SW480 (cell line): ENCODE measurements around the gene SERPINA1.

Experiments
- DNase-seq: peaks from one replicate; pipeline ENCODE4 v3.0.0-alpha.2; 2016; ENCODE audit warnings: low spot score

SERPINA1 gene

DNA sequence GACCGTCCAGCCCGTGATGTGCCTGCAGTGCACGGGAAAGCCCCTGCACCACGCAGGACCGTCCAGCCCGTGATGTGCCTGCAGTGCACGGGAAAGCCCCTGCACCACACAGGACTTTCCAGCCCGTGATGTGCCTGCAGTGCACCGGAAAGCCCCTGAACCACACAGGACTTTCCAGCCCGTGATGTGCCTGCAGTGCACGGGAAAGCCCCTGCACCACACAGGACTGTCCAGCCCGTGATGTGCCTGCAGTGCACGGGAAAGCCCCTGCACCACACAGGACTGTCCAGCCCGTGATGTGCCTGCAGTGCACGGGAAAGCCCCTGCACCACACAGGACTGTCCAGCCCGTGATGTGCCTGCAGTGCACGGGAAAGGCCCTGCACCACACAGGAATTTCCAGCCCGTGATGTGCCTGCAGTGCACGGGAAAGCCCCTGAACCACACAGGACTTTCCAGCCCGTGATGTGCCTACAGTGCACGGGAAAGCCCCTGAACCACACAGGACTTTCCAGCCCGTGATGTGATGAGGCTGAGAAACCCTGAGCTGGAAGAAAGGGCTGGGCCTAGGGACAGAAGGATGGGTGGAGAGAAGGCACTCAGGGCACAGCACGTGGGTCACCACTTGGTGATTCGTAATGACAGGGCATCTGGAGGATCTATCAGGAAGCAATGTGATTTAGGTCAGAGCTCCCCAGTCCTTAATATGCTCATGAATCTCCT, 42.2 kb downstream of the SERPINA1 start:
- DNase-seq, result peak; percentile 22

DNA sequence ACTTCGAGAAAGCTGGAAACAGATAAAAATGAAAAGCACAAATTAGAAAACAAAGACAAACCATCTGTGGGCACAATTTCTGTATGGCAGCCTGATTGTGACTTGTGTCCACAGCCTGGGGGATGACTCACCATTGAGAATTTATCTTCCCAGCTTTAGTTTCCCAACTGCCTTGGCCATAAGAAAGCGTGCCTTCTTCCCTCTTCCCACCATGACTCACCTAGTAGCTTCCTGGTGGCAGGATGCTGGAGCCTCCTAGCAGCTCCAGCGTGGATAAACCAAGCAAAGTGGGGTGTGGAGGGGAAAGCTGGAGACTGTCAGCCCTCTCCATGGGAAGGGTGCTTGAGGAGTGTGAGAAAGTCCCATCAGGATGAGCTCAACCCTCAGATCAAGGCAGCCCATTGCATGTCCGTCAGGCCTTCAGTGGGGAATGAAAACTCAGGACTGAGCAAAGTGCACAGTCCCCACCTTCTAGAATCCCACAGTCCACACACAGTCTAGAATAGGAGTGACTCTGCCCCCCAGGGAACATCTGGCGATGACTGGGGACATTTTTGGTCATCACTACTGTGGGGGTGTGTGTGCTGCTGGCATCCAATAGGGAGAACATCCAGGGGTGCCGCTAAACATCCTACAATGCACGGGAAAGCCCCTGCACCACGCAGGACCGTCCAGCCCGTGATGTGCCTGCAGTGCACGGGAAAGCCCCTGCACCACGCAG, 42.9 kb downstream of the SERPINA1 start:
- peak; percentile 89 for DNase-seq

DNA sequence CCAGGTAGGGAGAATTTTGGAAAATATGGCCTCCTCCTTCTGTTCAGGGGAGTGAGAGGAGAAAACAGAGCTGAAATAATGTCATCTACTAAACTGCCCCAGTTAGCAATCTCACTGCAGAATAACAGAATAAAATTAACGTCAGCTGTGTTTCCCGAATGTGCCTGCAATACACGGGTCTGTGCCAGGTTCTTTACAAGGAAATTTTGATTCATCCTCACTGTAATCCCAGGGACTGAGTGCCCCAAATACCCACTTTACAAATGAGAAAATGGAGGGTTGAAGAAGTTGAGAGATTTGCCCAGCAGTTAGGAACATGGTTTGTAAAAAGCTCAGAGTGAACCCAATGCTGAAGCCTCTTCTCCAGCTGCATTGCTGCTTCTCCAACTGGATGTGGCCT, 44.0 kb downstream of the SERPINA1 start:
- no peak for DNase-seq

DNA sequence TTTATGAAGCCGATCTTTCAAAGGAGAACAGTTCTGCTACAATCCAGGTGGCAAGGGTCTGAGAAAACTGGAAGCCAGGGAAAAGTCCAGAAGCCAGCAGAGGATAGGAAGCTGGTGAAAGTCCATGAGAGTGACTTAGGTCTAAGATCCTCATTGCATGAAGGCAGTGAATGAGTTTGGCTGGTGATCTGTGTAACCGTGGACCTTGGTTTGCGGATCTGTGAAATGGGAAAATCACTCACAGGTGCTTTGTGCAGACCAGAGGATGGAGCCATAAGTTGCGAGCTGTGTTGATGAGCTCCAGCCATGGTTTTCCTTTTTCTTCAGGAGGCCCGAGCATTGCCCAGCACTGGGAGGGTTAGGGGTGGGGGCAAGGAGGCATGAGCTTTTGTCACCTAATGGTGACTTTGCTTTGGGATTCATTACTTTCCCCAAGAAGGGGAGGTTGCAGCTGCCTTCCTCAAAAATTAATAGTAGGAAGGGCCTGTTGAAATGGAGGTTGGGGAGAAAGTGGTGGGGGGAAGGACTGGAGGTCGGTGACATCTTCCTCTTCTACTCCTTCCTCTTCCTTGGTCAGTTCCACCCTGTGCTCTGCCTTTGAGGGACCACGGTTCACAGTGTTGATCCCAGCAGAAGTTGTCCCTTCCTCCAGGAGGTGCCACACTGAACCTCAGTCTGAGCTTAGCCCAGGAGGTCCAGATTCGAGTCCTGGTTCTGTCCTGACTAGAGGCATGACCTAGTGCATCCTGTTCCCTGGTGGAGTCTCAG, 45.0 kb downstream of the SERPINA1 start:
- no peak for DNase-seq

DNA sequence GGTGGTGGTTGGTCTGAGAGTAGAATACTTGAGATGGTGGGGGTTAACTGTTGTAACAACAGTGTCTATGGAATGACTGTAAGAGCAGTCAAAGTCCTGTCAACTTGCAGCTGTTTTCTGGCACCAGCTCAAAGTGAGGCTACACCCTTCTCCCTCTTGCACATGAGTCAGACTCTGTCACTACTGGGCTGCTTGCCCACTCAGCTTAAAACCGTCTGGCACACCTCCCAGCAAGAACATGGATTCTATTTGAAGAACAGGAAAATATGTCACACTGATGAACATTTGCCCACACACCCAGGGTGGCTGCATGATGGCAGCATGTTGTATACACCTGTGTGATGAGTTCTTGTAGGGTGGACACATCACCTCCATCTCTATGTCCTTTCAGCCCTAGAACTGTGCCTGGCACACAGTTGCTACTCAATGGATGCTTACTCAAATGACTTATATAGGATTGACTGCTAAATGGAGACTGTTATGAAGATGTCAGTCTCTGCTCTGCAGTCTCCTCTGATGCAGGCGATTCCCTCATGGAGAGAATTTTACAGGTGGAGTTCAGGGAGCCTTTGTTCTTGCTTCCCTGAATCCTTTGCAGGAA, 46.0 kb downstream of the SERPINA1 start:
- peak; percentile 86 for DNase-seq

DNA sequence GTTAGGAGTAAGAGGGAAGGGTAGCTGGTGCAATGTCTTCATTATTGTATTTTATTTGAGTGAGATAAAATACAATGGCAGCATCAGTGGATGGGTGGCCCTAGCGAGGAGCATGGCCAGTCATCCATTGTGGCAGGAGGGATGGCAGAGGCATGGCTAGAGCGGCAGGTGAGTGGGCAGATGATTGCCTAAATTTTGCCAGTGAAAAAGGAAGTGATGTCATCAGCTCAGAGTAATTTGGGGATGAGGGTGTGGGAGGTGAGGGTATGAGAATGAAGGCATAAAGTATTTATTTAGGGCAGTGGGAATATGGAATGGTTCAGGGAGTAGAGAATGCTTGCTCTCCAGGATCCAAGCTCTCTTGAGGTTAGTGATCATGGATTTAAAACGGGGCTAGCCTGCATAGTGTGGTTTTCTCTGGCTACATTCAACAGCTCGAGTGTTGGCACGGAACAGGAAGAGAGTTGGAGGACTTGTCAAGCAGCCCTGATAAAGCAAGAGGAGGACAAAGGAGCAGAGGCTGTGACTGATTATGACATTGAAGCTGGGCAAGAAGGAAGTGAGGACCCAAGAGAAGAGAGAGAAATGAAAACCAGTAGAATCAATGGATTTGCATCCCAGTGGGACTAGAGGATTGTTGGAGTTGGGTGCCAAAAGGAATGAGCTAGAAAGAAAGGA, 46.6 kb downstream of the SERPINA1 start:
- no peak for DNase-seq

DNA sequence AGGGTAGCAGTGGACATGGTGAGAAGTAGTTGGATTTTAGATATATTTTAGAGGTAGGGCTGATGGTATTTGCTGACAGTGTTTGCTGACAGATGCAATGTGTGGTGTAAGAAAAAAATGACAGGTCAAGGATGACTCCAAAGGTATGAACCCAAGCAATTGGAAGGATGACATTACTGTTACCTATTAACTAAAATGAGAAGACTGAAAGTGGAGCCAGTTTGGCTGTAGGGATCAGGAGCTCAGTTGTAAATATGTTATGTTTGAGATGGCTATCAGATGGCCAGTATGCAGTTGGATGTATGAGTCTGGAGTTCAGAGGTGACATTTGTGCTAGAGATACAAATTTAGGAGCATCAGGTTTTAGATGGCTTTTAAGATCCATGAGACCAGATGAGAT, 47.9 kb downstream of the SERPINA1 start:
- no peak for DNase-seq

DNA sequence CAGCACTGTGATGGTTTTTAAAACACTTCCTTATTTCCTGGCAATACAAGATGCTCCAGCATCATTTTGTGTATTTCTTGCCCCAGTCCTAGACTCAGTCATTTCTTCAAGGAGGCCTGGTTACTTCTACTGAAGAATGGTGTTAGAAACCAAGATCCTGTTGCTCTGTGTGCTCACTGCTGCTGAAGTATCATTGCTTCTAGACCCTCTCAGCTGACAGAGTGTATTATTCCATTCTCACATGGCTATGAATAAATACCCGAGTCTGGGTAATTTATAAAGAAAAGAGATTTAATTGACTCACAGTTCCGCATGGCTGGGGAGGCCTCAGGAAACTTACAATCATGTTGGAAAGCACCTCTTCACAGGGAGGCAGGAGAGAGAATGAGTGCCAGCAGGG, 50.4 kb downstream of the SERPINA1 start:
- no peak for DNase-seq

DNA sequence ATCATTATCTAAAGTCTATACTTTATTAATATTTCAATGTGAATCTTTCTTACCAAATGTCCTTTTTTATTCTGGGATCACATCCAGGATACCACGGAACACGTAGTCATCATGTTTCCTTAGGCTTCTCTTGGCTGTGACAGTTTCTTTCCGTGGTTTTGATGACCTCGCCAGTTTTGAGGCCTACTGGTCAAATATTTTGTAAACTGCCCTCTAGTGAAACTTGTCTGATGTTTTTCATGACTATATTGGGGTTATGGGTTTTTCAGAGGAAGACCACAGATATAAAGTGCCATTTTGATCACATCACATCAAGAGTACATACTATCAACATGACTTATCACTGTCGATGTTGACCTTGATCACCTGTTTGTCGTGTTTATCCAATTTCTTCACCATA, 51.1 kb downstream of the SERPINA1 start:
- no peak for DNase-seq

DNA sequence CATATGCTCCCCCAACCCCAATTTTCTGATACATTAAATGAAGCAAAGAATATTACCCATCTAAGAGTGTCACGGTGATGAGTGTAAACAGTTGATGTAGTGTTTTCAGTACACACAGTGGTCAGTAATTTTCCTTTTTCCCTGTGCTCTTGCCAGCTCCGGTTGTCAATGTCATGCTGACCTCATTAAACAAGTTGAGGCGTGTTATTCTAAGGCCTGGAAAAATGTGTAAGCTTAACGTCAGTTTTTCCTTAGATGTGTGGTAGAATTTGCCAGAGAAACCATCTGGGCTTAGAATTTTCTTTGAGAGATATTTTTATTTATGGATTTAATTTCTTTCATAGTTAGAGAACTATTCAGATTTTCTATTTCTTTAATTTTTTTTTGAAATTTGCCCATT, 53.5 kb downstream of the SERPINA1 start:
- DNase-seq, result no peak

DNA sequence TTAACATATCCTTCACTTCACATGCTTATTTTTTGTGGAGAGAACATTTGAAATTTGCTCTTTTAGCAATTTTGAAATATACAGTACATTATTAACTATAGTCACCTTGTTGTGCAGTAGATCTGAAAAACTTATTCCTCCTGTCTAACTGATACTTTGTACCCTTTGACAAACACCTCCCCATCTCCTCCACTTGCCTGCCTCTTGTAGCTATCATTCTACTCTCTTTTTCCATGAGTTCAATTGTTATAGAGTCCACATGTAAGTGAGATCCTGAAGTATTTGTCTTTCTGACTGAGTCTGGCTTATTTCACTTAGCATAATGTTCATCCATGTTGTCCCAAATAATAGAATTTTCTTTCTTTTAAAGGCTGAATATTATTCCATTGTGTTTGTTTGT, 55.8 kb downstream of the SERPINA1 start:
- DNase-seq, result no peak

DNA sequence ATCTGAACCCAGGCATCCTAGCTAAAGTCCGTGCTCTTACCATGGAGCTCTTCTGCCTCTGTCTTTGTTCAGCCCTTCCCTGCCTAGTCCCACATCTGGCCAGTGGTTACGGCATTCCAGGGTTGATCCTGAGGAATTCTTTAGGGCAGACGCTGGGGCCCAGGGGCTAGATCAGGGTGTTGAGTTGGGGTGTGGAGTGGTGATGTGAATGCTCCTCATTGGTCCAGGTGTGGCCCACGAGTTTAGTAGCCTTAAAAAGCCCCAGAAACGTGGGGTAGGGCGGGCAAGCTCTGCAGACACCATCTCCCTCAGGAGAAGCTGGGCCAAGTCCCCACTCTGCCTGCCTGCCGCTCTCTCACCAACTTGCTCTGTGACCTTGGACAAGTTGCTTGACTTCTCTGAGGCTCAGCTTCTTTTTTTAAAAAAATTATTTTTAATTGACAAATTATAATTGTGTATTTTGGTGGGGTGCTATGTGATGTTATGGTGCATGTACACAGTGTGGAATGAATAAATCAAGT, 56.3 kb downstream of the SERPINA1 start:
- no peak for DNase-seq

DNA sequence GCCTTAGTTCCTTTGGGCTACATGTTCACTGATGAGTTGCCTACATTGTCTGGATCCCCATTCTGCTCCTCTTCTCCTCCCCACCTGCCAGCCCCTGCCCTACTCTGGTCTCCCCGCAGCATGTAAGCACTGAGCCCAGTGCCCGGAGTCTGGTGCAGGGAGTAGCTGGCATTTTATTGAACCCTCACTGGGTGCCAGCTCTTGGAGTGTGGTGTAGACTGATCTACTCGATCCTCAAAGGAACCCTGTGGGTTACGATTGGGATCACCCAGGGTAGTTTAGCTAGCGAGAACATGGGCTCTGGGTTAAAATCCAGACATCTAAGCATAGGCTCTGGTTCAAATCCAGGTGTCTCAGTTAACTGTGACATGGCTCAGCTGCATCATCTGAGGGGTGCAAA, 56.9 kb downstream of the SERPINA1 start:
- DNase-seq, result no peak

DNA sequence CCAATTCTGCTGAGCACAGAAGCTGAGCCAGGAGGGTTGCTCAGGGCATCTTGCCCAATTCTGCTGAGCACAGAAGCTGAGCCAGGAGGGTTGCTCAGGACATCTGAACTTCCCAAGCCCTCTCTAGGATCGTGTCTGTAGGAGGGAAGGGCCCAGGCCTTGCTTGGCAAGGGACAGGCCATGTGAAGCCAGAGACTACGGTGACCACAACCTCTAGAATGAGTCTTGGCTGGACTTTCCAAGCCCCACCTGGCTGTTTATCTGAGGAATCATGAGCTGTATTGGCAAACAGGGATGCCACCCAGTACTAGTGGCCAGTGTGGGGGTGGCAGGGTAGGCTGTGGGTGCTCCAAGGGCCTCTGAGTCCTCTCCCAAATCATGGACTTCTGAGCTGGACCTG, 57.5 kb downstream of the SERPINA1 start:
- DNase-seq, result no peak

DNA sequence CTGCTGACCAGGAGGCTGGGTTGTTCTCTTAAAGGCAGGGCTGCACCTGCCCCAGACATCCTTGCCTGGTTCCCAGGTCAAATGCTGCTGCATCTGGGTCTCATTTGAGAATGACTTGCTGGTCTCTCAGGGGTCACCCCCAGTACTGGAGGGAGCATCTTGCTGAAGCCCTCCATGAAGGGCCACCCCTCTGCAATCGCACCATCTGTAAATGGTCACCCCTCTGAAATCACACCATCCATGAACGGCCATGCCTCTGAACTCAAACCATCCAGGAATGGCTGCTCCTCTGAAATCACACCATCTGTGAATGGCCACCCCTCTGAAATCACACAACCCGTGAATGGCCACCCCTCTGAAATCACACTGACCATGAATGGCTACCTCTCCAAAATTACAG, 58.0 kb downstream of the SERPINA1 start:
- DNase-seq, result no peak

DNA sequence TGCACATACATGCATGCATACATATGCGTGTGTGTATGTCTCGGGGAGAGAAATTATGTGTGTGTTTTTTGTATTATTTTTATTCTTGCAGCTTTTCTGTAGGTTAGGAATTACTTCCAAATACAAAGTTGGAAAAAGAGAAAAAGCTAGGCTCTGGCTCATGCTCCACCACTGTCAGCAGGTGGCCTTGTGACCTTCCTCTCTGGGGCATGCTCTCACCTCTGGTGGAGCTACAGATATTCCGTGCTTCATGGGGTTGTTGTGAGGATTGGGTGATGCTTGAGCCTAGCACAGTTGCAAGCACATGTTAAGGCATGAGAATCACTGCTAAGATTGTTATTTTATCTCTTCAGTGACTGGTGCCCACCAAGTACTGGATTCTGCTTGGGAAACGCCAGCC, 58.5 kb downstream of the SERPINA1 start:
- no peak for DNase-seq

DNA sequence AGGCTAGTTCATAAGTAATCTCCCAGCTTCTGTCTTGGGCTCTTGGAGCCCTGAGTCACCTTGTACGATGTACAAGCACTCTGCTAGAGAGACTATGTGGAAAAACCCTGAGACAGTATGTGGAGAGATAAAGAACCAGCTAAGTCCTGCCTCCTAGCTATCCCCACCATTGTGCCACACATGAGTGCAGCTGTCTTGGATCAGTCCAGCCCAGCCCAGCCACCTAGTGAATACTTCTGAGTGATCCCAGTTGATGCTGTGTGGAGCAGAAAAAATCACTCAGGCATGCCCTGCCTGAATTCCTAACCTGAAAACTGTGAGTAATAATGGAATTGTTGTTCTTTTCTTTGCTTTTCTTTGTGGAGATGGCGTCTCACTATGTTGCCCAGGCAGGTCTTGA, 60.2 kb downstream of the SERPINA1 start:
- no peak for DNase-seq
